DOHH2 (cell line): ENCODE data around the gene SCD5.

ENCODE experiments used
- H3F3A ChIP-seq: fragments of 200-600 bp; sonication (generic), shearing (Covaris generic); 2 replicates; pipeline ENCODE4 v1.6.0; 2016; ENCODE audit warnings: antibody characterized with exemption, mild to moderate bottlenecking; ENCODE audit not compliant: control insufficient read depth, insufficient read depth
- H3K27ac ChIP-seq: fragments of 200-600 bp; sonication (generic); 2 replicates; pipeline ENCODE4 v1.5.1; 2014; ENCODE audit warnings: low read depth, mild to moderate bottlenecking, low read length, moderate library complexity
- H3K27me3 ChIP-seq: fragments of 200-600 bp; sonication (generic); 2 replicates; pipeline ENCODE4 v1.6.1; 2014; ENCODE audit warnings: mild to moderate bottlenecking, low read length, mixed read lengths; ENCODE audit not compliant: control insufficient read depth
- H3K36me3 ChIP-seq: fragments of 200-600 bp; sonication (generic); 2 replicates; pipeline ENCODE4 v1.6.1; 2014; ENCODE audit warnings: mild to moderate bottlenecking, low read length, moderate library complexity, mixed read lengths; ENCODE audit not compliant: control insufficient read depth
- H3K4me1 ChIP-seq: fragments of 200-600 bp; sonication (generic); 2 replicates; pipeline ENCODE4 v1.6.1; 2014; ENCODE audit warnings: mild to moderate bottlenecking, low read length, mixed read lengths; ENCODE audit not compliant: control insufficient read depth
- H3K4me2 ChIP-seq: fragments of 200-600 bp; sonication (generic); 2 replicates; pipeline ENCODE4 v1.6.0; 2014; ENCODE audit warnings: mild to moderate bottlenecking, low read length, moderate library complexity
- H3K4me3 ChIP-seq: fragments of 200-600 bp; sonication (generic); 2 replicates; pipeline ENCODE4 v1.5.1; 2014; ENCODE audit warnings: mild to moderate bottlenecking, low read length, mixed read lengths
- H3K79me2 ChIP-seq: fragments of 200-600 bp; sonication (generic); 2 replicates; pipeline ENCODE4 v1.6.1; 2014; ENCODE audit warnings: mild to moderate bottlenecking, low read length, mixed read lengths; ENCODE audit not compliant: control insufficient read depth
- H3K9me2 ChIP-seq: fragments of 200-600 bp; sonication (generic); replicated peaks from 2 replicates; pipeline ENCODE4 v1.6.1; 2014; ENCODE audit warnings: mild to moderate bottlenecking, low read length, mixed read lengths; ENCODE audit not compliant: control insufficient read depth
- H3K9me3 ChIP-seq: fragments of 200-600 bp; sonication (generic); 2 replicates; pipeline ENCODE4 v1.6.1; 2014; ENCODE audit warnings: antibody characterized with exemption, low read length, mixed read lengths; ENCODE audit not compliant: control insufficient read depth, insufficient read depth
- H4K20me1 ChIP-seq: fragments of 200-600 bp; sonication (generic); 2 replicates; pipeline ENCODE4 v1.6.0; 2014; ENCODE audit warnings: low read depth, mild to moderate bottlenecking, antibody characterized with exemption, low read length, moderate library complexity; ENCODE audit not compliant: control insufficient read depth, insufficient read depth
- EZH2phosphoT487 ChIP-seq: fragments of 200-600 bp; sonication (generic); IDR thresholded peaks from 2 replicates; pipeline ENCODE4 v1.6.1; 2017; ENCODE audit warnings: borderline replicate concordance, mild to moderate bottlenecking, antibody characterized with exemption, low read length, moderate library complexity, mixed read lengths
- TF ChIP-seq, protein P1 (sequence below): fragments of 200-600 bp; sonication (generic); IDR thresholded peaks from one replicate; pipeline ENCODE4 v1.5.1; 2014; ENCODE audit warnings: antibody characterized with exemption, mild to moderate bottlenecking, low read depth, low read length; ENCODE audit not compliant: poor library complexity, severe bottlenecking

Gene SCD5

GRCh38 chr4:82585690-82586435, 212.7 kb downstream of the SCD5 start:
- no peaks in the 10 kb centered on the region for H3K79me2 ChIP-seq
- H3K4me3 ChIP-seq: no peak overlapping the region
- H4K20me1 ChIP-seq: no peaks in the 10 kb centered on the region
- TF ChIP-seq, protein P1, sequence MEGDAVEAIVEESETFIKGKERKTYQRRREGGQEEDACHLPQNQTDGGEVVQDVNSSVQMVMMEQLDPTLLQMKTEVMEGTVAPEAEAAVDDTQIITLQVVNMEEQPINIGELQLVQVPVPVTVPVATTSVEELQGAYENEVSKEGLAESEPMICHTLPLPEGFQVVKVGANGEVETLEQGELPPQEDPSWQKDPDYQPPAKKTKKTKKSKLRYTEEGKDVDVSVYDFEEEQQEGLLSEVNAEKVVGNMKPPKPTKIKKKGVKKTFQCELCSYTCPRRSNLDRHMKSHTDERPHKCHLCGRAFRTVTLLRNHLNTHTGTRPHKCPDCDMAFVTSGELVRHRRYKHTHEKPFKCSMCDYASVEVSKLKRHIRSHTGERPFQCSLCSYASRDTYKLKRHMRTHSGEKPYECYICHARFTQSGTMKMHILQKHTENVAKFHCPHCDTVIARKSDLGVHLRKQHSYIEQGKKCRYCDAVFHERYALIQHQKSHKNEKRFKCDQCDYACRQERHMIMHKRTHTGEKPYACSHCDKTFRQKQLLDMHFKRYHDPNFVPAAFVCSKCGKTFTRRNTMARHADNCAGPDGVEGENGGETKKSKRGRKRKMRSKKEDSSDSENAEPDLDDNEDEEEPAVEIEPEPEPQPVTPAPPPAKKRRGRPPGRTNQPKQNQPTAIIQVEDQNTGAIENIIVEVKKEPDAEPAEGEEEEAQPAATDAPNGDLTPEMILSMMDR: no peak
- TF ChIP-seq EZH2phosphoT487: no peak
- H3K27ac ChIP-seq: no peak overlapping the region
- H3K4me1 ChIP-seq: no peaks in the 10 kb centered on the region
- H3K9me3 ChIP-seq: no peaks in the 10 kb centered on the region
- no peaks in the 10 kb centered on the region for H3K36me3 ChIP-seq
- H3F3A ChIP-seq: no peaks in the 10 kb centered on the region
- H3K27me3 ChIP-seq: peaks cover 17% of the 10 kb centered on the region
- no peak overlapping the region for H3K4me2 ChIP-seq
- no peaks in the 10 kb centered on the region for H3K9me2 ChIP-seq

DNA sequence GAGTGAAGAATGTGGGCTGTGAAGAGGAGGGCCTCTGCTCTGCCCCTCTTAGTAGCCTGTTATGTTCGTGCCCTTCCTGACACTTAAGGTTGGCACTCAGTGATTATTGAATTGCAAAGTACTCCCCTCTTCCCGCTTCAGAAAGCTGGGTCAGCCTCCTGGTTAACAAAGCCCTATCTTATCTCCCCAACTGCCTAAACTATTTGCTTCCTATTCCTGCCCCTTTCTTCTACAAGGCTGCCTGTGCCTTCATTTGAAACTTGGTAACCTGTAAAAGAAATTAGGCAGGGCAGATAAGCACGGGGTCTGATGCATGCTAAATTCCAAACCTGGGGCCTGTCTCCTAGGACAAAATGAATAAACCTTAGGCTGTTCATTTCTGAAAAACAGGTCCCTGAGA, 213.7 kb downstream of the SCD5 start:
- no peak overlapping the region for H3K4me3 ChIP-seq
- H3K36me3 ChIP-seq: no peaks in the 10 kb centered on the region
- TF ChIP-seq EZH2phosphoT487: no peak
- TF ChIP-seq, protein P1: no peak
- H3K4me1 ChIP-seq: no peaks in the 10 kb centered on the region
- no peaks in the 10 kb centered on the region for H3F3A ChIP-seq
- no peak overlapping the region for H3K27ac ChIP-seq
- no peaks in the 10 kb centered on the region for H3K79me2 ChIP-seq
- no peaks in the 10 kb centered on the region for H4K20me1 ChIP-seq
- peaks cover 17% of the 10 kb centered on the region for H3K27me3 ChIP-seq
- no peaks in the 10 kb centered on the region for H3K9me3 ChIP-seq
- no peaks in the 10 kb centered on the region for H3K9me2 ChIP-seq
- no peak overlapping the region for H3K4me2 ChIP-seq

GRCh38 chr4:82583897-82584587, 214.6 kb downstream of the SCD5 start:
- no peak overlapping the region for H3K4me2 ChIP-seq

More at GRCh38 chr4:82583897-82584587, 214.6 kb downstream of the SCD5 start:
- Histone ChIP-seq H3K27me3 (peaks cover 17% of the 10 kb centered on the region), H4K20me1 (no peaks in the 10 kb centered on the region), H3K27ac (no peak overlapping the region), H3K79me2 (no peaks in the 10 kb centered on the region), H3K4me3 (no peak overlapping the region), H3K9me2 (no peaks in the 10 kb centered on the region), H3K4me1 (no peaks in the 10 kb centered on the region), H3K36me3 (no peaks in the 10 kb centered on the region), H3F3A (no peaks in the 10 kb centered on the region), H3K9me3 (no peaks in the 10 kb centered on the region)
- TF ChIP-seq EZH2phosphoT487: no peak
- TF ChIP-seq, protein P1: no peak
